HUES6 (cell line): ENCODE measurements around the gene NOTCH4.
"Not testable (repeated sequence)": the region's sequence is repeated elsewhere in the genome, so short reads cannot be mapped to it uniquely, and the experiment has no call there.

Experiments
- H3K27ac ChIP-seq: 2 replicates; pipeline ENCODE4 v1.7.0; 2013; ENCODE audit warnings: low read depth, mild to moderate bottlenecking, low read length, inconsistent platforms
- H3K27me3 ChIP-seq: 2 replicates; pipeline ENCODE4 v1.6.1; 2013; ENCODE audit warnings: low read length; ENCODE audit not compliant: control insufficient read depth, insufficient read depth
- H3K36me3 ChIP-seq: 2 replicates; pipeline ENCODE4 v1.6.1; 2013; ENCODE audit warnings: low read length; ENCODE audit not compliant: control insufficient read depth, insufficient read depth
- H3K4me1 ChIP-seq: 2 replicates; pipeline ENCODE4 v1.6.1; 2013; ENCODE audit warnings: low read length; ENCODE audit not compliant: control insufficient read depth, insufficient read depth
- H3K4me3 ChIP-seq: 2 replicates; pipeline ENCODE4 v1.5.1; 2013; ENCODE audit warnings: low read depth, low read length
- H3K9ac ChIP-seq: one replicate; pipeline ENCODE4 v1.6.1; 2013; ENCODE audit warnings: mild to moderate bottlenecking, low read length
- H3K9me3 ChIP-seq: 2 replicates; pipeline ENCODE4 v1.6.1; 2013; ENCODE audit warnings: low read depth, low read length; ENCODE audit not compliant: control insufficient read depth, insufficient read depth

Gene NOTCH4

GRCh38 chr6:32186151-32186840 is 37.6 kb downstream of the NOTCH4 start:
- not testable (repeated sequence) for H3K27ac ChIP-seq, H3K9ac ChIP-seq, H3K9me3 ChIP-seq, H3K27me3 ChIP-seq, H3K4me3 ChIP-seq
- peaks cover 48% of the 10 kb centered on the region for H3K36me3 ChIP-seq
- H3K4me1 ChIP-seq: peaks cover 20% of the 10 kb centered on the region

GRCh38 chr6:32185681-32186131 is 38.2 kb downstream of the NOTCH4 start:
- not testable (repeated sequence) for H3K27ac ChIP-seq, H3K9me3 ChIP-seq, H3K9ac ChIP-seq, H3K27me3 ChIP-seq, H3K4me3 ChIP-seq
- Histone ChIP-seq H3K4me1 (peaks cover 15% of the 10 kb centered on the region), H3K36me3 (peaks cover 54% of the 10 kb centered on the region)

DNA sequence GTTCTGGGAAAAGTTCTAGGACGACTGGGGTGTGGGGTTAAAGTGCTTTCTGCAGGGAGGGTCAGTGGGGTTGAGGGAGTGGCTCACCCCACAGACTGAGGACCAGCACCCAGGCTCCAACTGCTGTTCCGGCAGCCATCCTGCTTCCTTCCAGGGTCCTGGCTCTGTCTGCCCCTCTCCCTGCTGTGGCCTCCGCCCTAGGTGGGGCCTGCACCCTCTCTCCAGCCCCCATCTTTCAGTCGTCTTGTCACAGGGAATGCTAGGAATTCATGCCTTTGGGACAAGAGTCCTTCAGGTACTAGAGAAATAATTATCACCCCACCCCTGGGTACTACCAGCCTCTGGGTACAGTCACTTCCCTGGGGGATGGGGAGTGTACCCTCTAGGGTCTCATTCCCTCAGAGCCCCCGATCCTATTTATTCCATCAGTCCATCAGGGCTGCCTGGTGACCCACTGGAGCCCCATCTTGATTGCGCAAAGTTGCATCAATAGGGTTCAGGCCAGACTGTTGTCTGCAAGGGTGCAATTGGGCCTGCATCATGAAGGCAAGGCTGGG is 39.7 kb downstream of the NOTCH4 start, which contains the start of gene AGER:
TSS of gene AGER (minus strand) at position 170 of the 557 bp plus-strand sequence. CDS start at position 139, 31 bp downstream.
- Histone ChIP-seq H3K4me3 (no peak within 1 kb of the TSS), H3K27ac (no peak within 1 kb of the TSS), H3K27me3 (no peaks in the 10 kb centered on the region), H3K9me3 (no peaks in the 10 kb centered on the region), H3K4me1 (peaks cover 14% of the 10 kb centered on the region; the same call in 1 of the 2 replicates), H3K36me3 (peaks cover 64% of the 10 kb centered on the region), H3K9ac (peak within 1 kb of the TSS; percentile 29)

DNA sequence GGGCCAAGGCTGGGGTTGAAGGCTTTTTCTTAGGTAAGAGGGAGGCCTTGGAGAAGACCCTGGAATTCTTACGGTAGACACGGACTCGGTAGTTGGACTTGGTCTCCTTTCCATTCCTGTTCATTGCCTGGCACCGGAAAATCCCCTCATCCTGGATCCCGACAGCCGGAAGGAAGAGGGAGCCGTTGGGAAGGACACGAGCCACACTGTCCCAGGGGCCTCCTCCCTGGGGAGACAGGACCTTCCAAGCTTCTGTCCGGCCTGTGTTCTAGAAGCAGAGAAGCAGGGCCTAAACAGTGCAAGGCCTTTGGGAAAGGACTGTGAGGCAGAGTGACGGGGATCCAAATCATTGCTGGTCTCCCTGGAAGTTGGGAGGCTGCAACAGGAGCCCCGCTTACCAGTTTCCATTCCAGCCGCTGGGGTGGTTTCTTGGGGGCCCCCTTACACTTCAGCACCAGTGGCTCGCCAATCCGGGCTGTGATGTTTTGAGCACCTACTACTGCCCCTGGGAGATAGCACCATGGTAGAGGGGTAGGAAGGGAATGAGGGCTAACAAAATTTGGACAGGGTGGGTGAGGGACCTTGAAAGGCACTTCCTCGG is 40.3 kb downstream of the NOTCH4 start:
- H3K27me3 ChIP-seq: no peaks in the 10 kb centered on the region
- H3K27ac ChIP-seq: no peak overlapping the region
- peaks cover 14% of the 10 kb centered on the region; the same call in 1 of the 2 replicates for H3K4me1 ChIP-seq
- no peak overlapping the region for H3K9ac ChIP-seq
- no peak overlapping the region for H3K4me3 ChIP-seq
- H3K36me3 ChIP-seq: peaks cover 64% of the 10 kb centered on the region
- no peaks in the 10 kb centered on the region for H3K9me3 ChIP-seq

- Histone ChIP-seq H3K9ac (no peak overlapping the region), H3K27ac (no peak overlapping the region), H3K4me3 (no peak overlapping the region), H3K9me3 (no peaks in the 10 kb centered on the region), H3K4me1 (peaks cover 11% of the 10 kb centered on the region; the same call in 1 of the 2 replicates), H3K36me3 (peaks cover 62% of the 10 kb centered on the region), H3K27me3 (no peaks in the 10 kb centered on the region)
Observed at GRCh38 chr6:32183030-32183429, 40.8 kb downstream of the NOTCH4 start.

DNA sequence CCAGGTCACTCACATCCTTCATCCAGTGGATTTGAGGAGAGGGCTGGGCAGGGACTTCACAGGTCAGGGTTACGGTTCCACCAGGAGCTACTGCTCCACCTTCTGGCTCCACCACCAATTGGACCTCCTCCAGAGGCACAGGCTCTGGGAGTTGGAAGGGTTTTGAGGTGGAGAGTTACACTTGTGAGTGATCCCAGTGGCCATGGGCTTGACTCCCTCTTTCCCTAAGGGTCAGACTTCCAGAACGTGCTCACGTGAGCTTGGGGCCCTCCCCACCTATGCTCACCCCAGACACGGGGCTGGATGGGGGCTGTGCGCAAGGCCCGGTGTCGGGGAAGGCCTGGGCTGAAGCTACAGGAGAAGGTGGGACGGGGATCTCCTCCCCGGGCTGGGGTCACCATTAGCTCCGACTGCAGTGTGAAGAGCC is 41.3 kb downstream of the NOTCH4 start:
- Histone ChIP-seq H3K27me3 (no peaks in the 10 kb centered on the region), H3K4me3 (no peak overlapping the region), H3K36me3 (peaks cover 57% of the 10 kb centered on the region), H3K4me1 (peaks cover 11% of the 10 kb centered on the region; the same call in 1 of the 2 replicates), H3K9me3 (no peaks in the 10 kb centered on the region), H3K9ac (no peak overlapping the region), H3K27ac (no peak overlapping the region)

- no peaks in the 10 kb centered on the region for H3K27me3 ChIP-seq
- H3K27ac ChIP-seq: no peak overlapping the region
- H3K4me1 ChIP-seq: peaks cover 11% of the 10 kb centered on the region; the same call in 1 of the 2 replicates
- no peak overlapping the region for H3K4me3 ChIP-seq
- H3K9ac ChIP-seq: no peak overlapping the region
- peaks cover 52% of the 10 kb centered on the region for H3K36me3 ChIP-seq
- H3K9me3 ChIP-seq: no peaks in the 10 kb centered on the region
Observed at GRCh38 chr6:32181915-32182529, 41.8 kb downstream of the NOTCH4 start.

GRCh38 chr6:32181148-32181702 is 42.6 kb downstream of the NOTCH4 start:
- Histone ChIP-seq H3K9me3 (no peaks in the 10 kb centered on the region), H3K27ac (no peak overlapping the region), H3K4me1 (peaks cover 19% of the 10 kb centered on the region; the same call in 1 of the 2 replicates), H3K36me3 (peaks cover 44% of the 10 kb centered on the region), H3K4me3 (no peak overlapping the region), H3K9ac (no peak overlapping the region), H3K27me3 (no peaks in the 10 kb centered on the region)

DNA sequence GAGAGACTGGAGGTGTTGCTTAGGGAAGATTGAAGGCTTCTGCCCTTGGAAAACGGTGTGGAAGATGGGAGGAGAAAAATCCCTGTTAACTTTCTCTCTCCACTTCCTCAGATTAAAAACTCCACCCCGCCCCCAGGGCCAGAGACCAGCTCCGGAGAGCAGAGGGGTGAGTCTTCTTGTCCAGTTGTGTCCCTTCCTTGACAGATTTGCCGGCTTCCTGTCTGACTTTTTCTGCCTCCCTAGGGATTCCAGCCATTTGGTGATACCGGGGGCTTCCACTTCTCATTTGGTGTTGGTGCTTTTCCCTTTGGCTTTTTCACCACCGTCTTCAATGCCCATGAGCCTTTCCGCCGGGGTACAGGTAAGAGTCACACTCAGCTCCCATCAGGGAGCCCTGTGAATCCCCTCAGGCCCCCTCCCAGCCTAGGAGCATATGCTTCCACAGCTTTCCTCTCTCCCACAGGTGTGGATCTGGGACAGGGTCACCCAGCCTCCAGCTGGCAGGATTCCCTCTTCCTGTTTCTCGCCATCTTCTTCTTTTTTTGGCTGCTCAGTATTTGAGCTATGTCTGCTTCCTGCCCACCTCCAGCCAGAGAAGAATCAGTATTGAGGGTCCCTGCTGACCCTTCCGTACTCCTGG is 44.0 kb downstream of the NOTCH4 start:
- H3K36me3 ChIP-seq: peaks cover 41% of the 10 kb centered on the region
- H3K4me3 ChIP-seq: no peak overlapping the region
- no peak overlapping the region for H3K27ac ChIP-seq
- H3K9me3 ChIP-seq: no peaks in the 10 kb centered on the region
- no peaks in the 10 kb centered on the region for H3K27me3 ChIP-seq
- peaks cover 24% of the 10 kb centered on the region; the same call in 1 of the 2 replicates for H3K4me1 ChIP-seq
- H3K9ac ChIP-seq: no peak overlapping the region

DNA sequence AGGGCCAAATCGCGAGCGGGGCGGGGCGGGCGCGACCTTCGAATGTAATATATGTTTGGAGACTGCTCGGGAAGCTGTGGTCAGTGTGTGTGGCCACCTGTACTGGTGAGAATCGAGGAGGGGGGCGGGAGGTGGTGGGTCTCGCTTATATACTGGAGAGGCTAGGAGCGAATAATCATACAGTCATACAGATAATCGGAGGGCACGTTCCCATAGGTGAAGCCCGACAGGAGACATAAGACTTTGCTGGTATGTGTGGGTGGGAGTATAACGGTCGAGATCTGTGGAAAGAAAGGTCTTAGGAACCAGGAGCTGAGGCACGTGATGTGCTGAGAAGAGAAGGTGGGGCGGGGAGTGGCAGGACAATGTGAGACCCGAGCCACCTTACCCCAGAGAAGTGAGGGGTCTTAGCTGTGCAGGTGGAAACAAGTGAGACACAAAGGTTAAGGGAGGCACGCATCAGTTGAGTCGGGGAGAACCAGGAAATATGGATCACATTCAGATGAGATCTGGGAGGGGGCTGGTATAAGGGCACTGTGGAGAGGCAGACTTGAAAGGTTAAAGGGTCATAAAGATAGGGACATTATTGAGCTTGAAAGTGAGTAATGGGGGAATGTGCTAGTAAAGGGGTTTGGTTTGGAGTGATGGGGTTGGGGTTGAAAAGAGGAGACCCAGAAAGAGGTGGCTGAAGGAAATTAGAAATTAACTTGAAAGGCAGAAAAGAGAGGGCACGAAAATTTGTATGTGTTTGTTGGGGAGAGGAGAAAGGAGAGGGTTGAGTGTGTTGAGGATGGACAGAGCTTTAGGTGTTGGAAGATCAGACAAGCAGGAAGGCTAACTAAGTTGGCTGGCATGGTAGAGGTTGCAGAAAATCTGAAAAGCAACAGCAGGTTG is 45.1 kb downstream of the NOTCH4 start:
- Histone ChIP-seq H3K27ac (no peak overlapping the region), H3K27me3 (no peaks in the 10 kb centered on the region), H3K4me3 (peak overlapping the region; percentile 90), H3K9me3 (no peaks in the 10 kb centered on the region), H3K9ac (peak overlapping the region; percentile 89), H3K36me3 (peaks cover 34% of the 10 kb centered on the region), H3K4me1 (peaks cover 25% of the 10 kb centered on the region; the same call in 1 of the 2 replicates)
